B cell (primary cell): ENCODE results near the gene HEBP2. TPM values are rescaled to one million over a fixed set of nuclear protein-coding genes. Genes with fewer than 3 reads are reported as not detected.

Experiments
- ATAC-seq: fragments of 200-7000 bp; cut with Tn5 transposase; one replicate; pipeline ENCODE4 v1.10.0; 2021; ENCODE audit warnings: low read depth, mild to moderate bottlenecking, moderate number of reproducible peaks, moderate library complexity
- CTCF ChIA-PET: fragments of 350-600 bp; sonication (Branson Sonifier 250); formaldehyde crosslinking; loops from one replicate; lab custom pipeline; 2021; ENCODE audit warnings: antibody characterized with exemption, inconsistent platforms; lab: Charles Lee
- POLR2A ChIA-PET: fragments of 350-600 bp; sonication (Branson Sonifier 250); formaldehyde crosslinking; loops from one replicate; lab custom pipeline; 2021; ENCODE audit warnings: antibody characterized with exemption; lab: Charles Lee
- DNase-seq: peaks from one replicate; pipeline ENCODE4 v3.0.0; 2013
- H2AFZ ChIP-seq: 2 replicates; pipeline ENCODE4 v1.6.1; 2012; ENCODE audit warnings: mild to moderate bottlenecking, low read depth, low read length; ENCODE audit not compliant: insufficient read depth, poor library complexity, severe bottlenecking
- H3K27ac ChIP-seq, 2 donors: 1 replicate in 1 of 2; 2 replicates in 1 of 2; pipeline ENCODE4 v1.5.1; 2012 to 2013; ENCODE audit warnings: low read length in 2 of 2, mild to moderate bottlenecking in 2 of 2, moderate library complexity in 1 of 2
- H3K27me3 ChIP-seq, 4 experiments: fragments of 200-600 bp in 1 of 4; sonication (generic) in 1 of 4; replicated peaks in 1 of 4; 1 replicate in 2 of 4; 2 replicates in 2 of 4; pipeline versions ENCODE4 v1.6.1 to v1.7.0; 2013 to 2016; ENCODE audit warnings: low read length in 3 of 4, mild to moderate bottlenecking in 2 of 4, mixed read lengths in 1 of 4, moderate library complexity in 1 of 4; ENCODE audit not compliant: insufficient read depth in 4 of 4, control insufficient read depth in 3 of 4; ENCODE audit errors: control extremely low read depth in 1 of 4
- H3K36me3 ChIP-seq, 2 experiments: replicated peaks in 1 of 2; 1 replicate in 1 of 2; 2 replicates in 1 of 2; pipeline versions ENCODE4 v1.6.1 to v1.7.1; 2013; ENCODE audit warnings: low read length in 1 of 2; ENCODE audit not compliant: insufficient read depth in 2 of 2, control insufficient read depth in 1 of 2; ENCODE audit errors: control extremely low read depth in 1 of 2, extremely low read depth in 1 of 2
- H3K4me1 ChIP-seq, 2 donors: fragments of 200-600 bp in 1 of 2; sonication (generic) in 1 of 2; 1 replicate in 1 of 2; 2 replicates in 1 of 2; pipeline versions ENCODE4 v1.5.1 to v1.6.1; 2013 to 2017; ENCODE audit warnings: low read length in 2 of 2; ENCODE audit not compliant: control insufficient read depth in 2 of 2, insufficient read depth in 2 of 2
- H3K4me2 ChIP-seq: replicated peaks from 2 replicates; pipeline ENCODE3; 2012; ENCODE audit warnings: mild to moderate bottlenecking, low read depth, low read length; ENCODE audit not compliant: poor library complexity, severe bottlenecking
- H3K4me3 ChIP-seq, 5 experiments: fragments of 200-600 bp in 1 of 5; sonication (generic) in 1 of 5; 1 replicate in 3 of 5; 2 replicates in 2 of 5; pipeline versions ENCODE4 v1.5.1 to v1.7.0; 2011 to 2016; ENCODE audit warnings: low read length in 4 of 5, mild to moderate bottlenecking in 4 of 5, low read depth in 2 of 5, control low read depth in 1 of 5, moderate library complexity in 1 of 5; ENCODE audit not compliant: insufficient read depth in 1 of 5; ENCODE audit errors: control extremely low read depth in 1 of 5, extremely low read depth in 1 of 5
- H3K79me2 ChIP-seq: fragments of 200-600 bp; sonication (generic); one replicate; pipeline ENCODE4 v1.6.0; 2016; ENCODE audit warnings: low read length; ENCODE audit not compliant: control insufficient read depth, insufficient read depth
- H3K9ac ChIP-seq: fragments of 200-600 bp; sonication (generic); 2 replicates; pipeline ENCODE4 v1.6.1; 2017; ENCODE audit warnings: mild to moderate bottlenecking, low read length, moderate library complexity
- H3K9me3 ChIP-seq, 3 donors: one replicate each; pipeline versions ENCODE4 v1.6.1 to v1.7.1; 2013; ENCODE audit warnings: low read length in 2 of 3; ENCODE audit not compliant: control insufficient read depth in 2 of 3, insufficient read depth in 1 of 3; ENCODE audit errors: control extremely low read depth in 1 of 3
- H4K20me1 ChIP-seq: 2 replicates; pipeline ENCODE4 v1.6.0; 2012; ENCODE audit warnings: mild to moderate bottlenecking, low read length; ENCODE audit not compliant: insufficient read depth, control insufficient read depth, poor library complexity, severe bottlenecking
- H3K27ac Mint-ChIP-seq: one replicate; pipeline ENCODE4 v1.8.0; 2021; ENCODE audit warnings: mixed read lengths
- H3K27me3 Mint-ChIP-seq: one replicate; pipeline ENCODE4 v1.8.0; 2021; ENCODE audit warnings: mixed read lengths
- H3K4me1 Mint-ChIP-seq: one replicate; pipeline ENCODE4 v1.8.0; 2021; ENCODE audit warnings: mixed read lengths
- H3K4me3 Mint-ChIP-seq: one replicate; pipeline ENCODE4 v1.8.0; 2021; ENCODE audit warnings: mixed read lengths
- H3K9me3 Mint-ChIP-seq: one replicate; pipeline ENCODE4 v1.8.0; 2022; ENCODE audit warnings: mixed read lengths; ENCODE audit not compliant: insufficient read depth
- EZH2 ChIP-seq: IDR thresholded peaks from 2 replicates; pipeline ENCODE4 v1.6.1; 2012; ENCODE audit warnings: borderline replicate concordance, low read depth, mild to moderate bottlenecking, moderate library complexity, low read length; ENCODE audit not compliant: insufficient read depth, poor library complexity, severe bottlenecking
- WGBS: methylation state at CpG from one replicate; pipeline ENCODE4 v1.1.5; 2013; ENCODE audit warnings: missing lambda C conversion rate; ENCODE audit not compliant: insufficient coverage; 5-methylcytosine and 5-hydroxymethylcytosine counted together
- intact Hi-C: fragments of 100-400 bp; cut with micrococcal nuclease; formaldehyde crosslinking; loops from one replicate; pipeline ENCODE4 v1.10.0; 2022
- polyA plus RNA-seq: library from polyadenylated mRNA; depleted of rRNA; stranded (reverse); fragments of >200 nt; gene quantifications from 2 replicates; pipeline ENCODE4 v1.2.3, GENCODE V29; 2012
- total RNA-seq, 2 donors: library from RNA; stranded (reverse); fragments of 120-200 nt in 1 of 2; gene quantifications; 1 replicate in 1 of 2; 2 replicates in 1 of 2; pipeline versions ENCODE4 v1.2.3 to v1.2.4, GENCODE V29; 2013 to 2022
- TF ChIP-seq, protein P1 (sequence below): fragments of 200-600 bp; IDR thresholded peaks from one replicate; pipeline ENCODE4 v1.8.0; 2022; ENCODE audit warnings: antibody characterized with exemption, mild to moderate bottlenecking

The HEBP2 gene
- total and polyA plus RNA-seq, 2 donors (not counting 1 experiment from before 2014, with no cell fraction given), result 12.4 to 35.1 TPM

DNA sequence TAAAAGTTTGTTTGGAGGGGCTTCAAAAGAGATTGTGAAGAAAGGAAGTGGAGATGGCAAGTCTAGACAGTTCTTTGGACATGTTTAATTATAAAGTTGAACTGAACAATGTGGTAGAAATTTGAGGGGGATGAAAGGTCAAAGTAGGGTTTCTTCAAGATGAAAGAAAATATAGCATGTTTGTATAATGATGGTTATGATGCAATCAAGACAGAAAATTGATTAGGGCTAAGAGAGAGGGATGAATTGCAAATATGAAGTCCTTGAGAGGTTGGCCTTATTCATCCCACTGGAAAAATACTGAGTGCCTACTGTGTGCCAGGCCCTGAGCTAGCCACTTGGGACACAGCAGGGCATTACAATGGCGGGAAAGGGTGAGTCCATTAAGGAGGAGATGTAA, 57.6 kb downstream of the HEBP2 start:
- intact Hi-C loops, result no loop called here
- H3K4me3 ChIP-seq, result no peak overlapping the region
- Mint-ChIP-seq H3K27ac (no peak overlapping the region), H3K4me3 (no peak overlapping the region), H3K9me3 (no peaks in the 10 kb centered on the region), H3K4me1 (peaks cover 3% of the 10 kb centered on the region), H3K27me3 (peaks cover 3% of the 10 kb centered on the region)
- H4K20me1 ChIP-seq, result no peaks in the 10 kb centered on the region
- no peak overlapping the region for H2AFZ ChIP-seq
- ATAC-seq (no peak), DNase-seq (no peak)
- H3K4me1 ChIP-seq, result peaks cover under 1 to 4% of the 10 kb centered on the region in 2 donors
- no peaks in the 10 kb centered on the region for H3K36me3 ChIP-seq
- POLR2A ChIA-PET, result no interaction called here
- no peaks in the 10 kb centered on the region for H3K27me3 ChIP-seq
- 91% methylated on average over 1 of the region's 1 CpG for WGBS
- no peaks in the 10 kb centered on the region for H3K79me2 ChIP-seq
- peaks cover 0 to 7% (median 0%) of the 10 kb centered on the region in 3 donors for H3K9me3 ChIP-seq
- no peak overlapping the region for H3K4me2 ChIP-seq
- CTCF ChIA-PET, result no interaction called here
- no peak overlapping the region for H3K9ac ChIP-seq
- H3K27ac ChIP-seq, result no peak overlapping the region
- TF ChIP-seq, protein P1, sequence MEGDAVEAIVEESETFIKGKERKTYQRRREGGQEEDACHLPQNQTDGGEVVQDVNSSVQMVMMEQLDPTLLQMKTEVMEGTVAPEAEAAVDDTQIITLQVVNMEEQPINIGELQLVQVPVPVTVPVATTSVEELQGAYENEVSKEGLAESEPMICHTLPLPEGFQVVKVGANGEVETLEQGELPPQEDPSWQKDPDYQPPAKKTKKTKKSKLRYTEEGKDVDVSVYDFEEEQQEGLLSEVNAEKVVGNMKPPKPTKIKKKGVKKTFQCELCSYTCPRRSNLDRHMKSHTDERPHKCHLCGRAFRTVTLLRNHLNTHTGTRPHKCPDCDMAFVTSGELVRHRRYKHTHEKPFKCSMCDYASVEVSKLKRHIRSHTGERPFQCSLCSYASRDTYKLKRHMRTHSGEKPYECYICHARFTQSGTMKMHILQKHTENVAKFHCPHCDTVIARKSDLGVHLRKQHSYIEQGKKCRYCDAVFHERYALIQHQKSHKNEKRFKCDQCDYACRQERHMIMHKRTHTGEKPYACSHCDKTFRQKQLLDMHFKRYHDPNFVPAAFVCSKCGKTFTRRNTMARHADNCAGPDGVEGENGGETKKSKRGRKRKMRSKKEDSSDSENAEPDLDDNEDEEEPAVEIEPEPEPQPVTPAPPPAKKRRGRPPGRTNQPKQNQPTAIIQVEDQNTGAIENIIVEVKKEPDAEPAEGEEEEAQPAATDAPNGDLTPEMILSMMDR, result no peak
- no peak for TF ChIP-seq EZH2

DNA sequence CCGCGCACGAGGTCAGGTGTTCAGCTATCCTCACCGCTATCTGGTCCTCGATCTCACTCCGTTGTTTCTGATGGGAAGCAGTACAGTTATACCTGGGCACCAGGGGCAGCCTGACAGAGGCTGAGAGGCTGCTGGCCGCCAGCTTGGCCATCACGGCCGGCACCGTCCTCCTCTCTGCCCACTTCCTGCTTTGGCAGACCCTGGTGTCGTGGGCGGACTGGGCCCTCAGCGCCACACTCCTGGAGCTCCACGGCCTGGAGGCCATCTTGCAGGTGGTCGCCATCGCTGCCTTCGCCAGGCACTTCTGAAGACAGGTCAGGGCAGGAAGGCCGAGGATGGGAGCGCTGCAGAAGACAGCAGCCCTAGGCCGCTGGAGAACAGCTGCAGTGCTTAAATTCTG, 60.1 kb downstream of the HEBP2 start:
- Histone ChIP-seq H3K9ac (no peak overlapping the region), H3K9me3 (peaks cover 0 to 7% (median 0%) of the 10 kb centered on the region in 3 donors), H3K4me1 (no peaks in the 10 kb centered on the region), H4K20me1 (no peaks in the 10 kb centered on the region), H3K4me2 (no peak overlapping the region), H3K27ac (no peak overlapping the region), H3K79me2 (no peaks in the 10 kb centered on the region), H2AFZ (no peak overlapping the region), H3K27me3 (no peaks in the 10 kb centered on the region), H3K36me3 (no peaks in the 10 kb centered on the region), H3K4me3 (no peak overlapping the region)
- intact Hi-C loops, result no loop called here
- ChIA-PET POLR2A (no interaction called here), CTCF (no interaction called here)
- no peak for TF ChIP-seq EZH2
- TF ChIP-seq, protein P1, result no peak
- Mint-ChIP-seq H3K4me1 (no peaks in the 10 kb centered on the region), H3K27me3 (no peaks in the 10 kb centered on the region), H3K27ac (no peak overlapping the region), H3K4me3 (no peak overlapping the region), H3K9me3 (no peaks in the 10 kb centered on the region)
- WGBS, result 97% methylated on average over 20 of the region's 20 CpGs
- no peak for DNase-seq
- no peak for ATAC-seq
